Endothelial cell of umbilical vein (primary cell): ENCODE measurements around the gene CFHR3.
"Not testable (repeated sequence)": the region's sequence is repeated elsewhere in the genome, so short reads cannot be mapped to it uniquely, and the experiment has no call there.

Experiments
- CTCF ChIP-seq, 2 donors: IDR thresholded peaks; 1 replicate in 1 of 2; 2 replicates in 1 of 2; pipeline ENCODE4 v1.5.1; 2011; ENCODE audit warnings: low read length in 2 of 2, mild to moderate bottlenecking in 2 of 2, moderate library complexity in 2 of 2, control low read depth in 1 of 2, inconsistent platforms in 1 of 2, low read depth in 1 of 2; ENCODE audit not compliant: insufficient read depth in 1 of 2; ENCODE audit errors: extremely low read depth in 1 of 2
- EZH2 ChIP-seq: IDR thresholded peaks from 2 replicates; pipeline ENCODE4 v1.6.1; 2012; ENCODE audit warnings: borderline replicate concordance, low read depth, mild to moderate bottlenecking, moderate library complexity, low read length, inconsistent platforms; ENCODE audit not compliant: severe bottlenecking
- JUN ChIP-seq: IDR thresholded peaks from 2 replicates; pipeline ENCODE4 v1.6.1; 2011; ENCODE audit warnings: borderline replicate concordance, low read depth; ENCODE audit not compliant: insufficient read length, insufficient read depth
- MAX ChIP-seq: IDR thresholded peaks from 2 replicates; pipeline ENCODE4 v1.6.1; 2011; ENCODE audit not compliant: insufficient read depth, insufficient read length
- MYC ChIP-seq: IDR thresholded peaks from one replicate; pipeline ENCODE4 v1.6.1; 2011; ENCODE audit warnings: mild to moderate bottlenecking, low read depth, low read length
- POLR2A ChIP-seq: IDR thresholded peaks from 2 replicates; pipeline ENCODE4 v1.6.1; 2012; ENCODE audit warnings: low read depth, mild to moderate bottlenecking, control low read depth, low read length
- POLR2AphosphoS5 ChIP-seq: IDR thresholded peaks from 2 replicates; pipeline ENCODE4 v1.6.1; 2012; ENCODE audit warnings: low read depth, mild to moderate bottlenecking, control low read depth, low read length, moderate library complexity; ENCODE audit not compliant: insufficient read depth

GRCh38 chr1:196765019-196765740, 9.5 kb upstream of the CFHR3 start:
- TF ChIP-seq MAX; CTCF (IDR thresholded peaks at IDR 0.05; ENCODE audit: extremely low read depth in 1 of 2, insufficient read depth in 1 of 2, low read depth in 1 of 2, low read length in 2 of 2); POLR2A; EZH2; POLR2AphosphoS5; MYC; JUN: not testable (repeated sequence)
